Gastroesophageal sphincter (tissue), 4 donors: ENCODE measurements around the gene ATRX. TPM values are rescaled to one million over a fixed set of nuclear protein-coding genes. Genes with fewer than 3 reads are reported as not detected.

Source experiments
- ATAC-seq: fragments of 150-250 bp; one replicate; pipeline ENCODE4 v1.9.1; 2016; ENCODE audit warnings: mild to moderate bottlenecking, moderate library complexity
- H3K27ac ChIP-seq, 4 donors: fragments of 200-600 bp; sonication (generic) in 3 of 4; 1 replicate in 3 of 4; 2 replicates in 1 of 4; pipeline ENCODE4 v1.5.1; 2016 to 2019
- H3K27me3 ChIP-seq: fragments of 200-600 bp; sonication (generic); one replicate; pipeline ENCODE4 v1.5.1; 2019
- H3K36me3 ChIP-seq, 2 donors: fragments of 200-600 bp; sonication (generic); one replicate each; pipeline ENCODE4 v1.5.1; 2019; ENCODE audit warnings: control low read depth in 1 of 2
- H3K4me1 ChIP-seq, 3 donors: fragments of 200-600 bp; sonication (generic); 1 replicate in 2 of 3; 2 replicates in 1 of 3; pipeline ENCODE4 v1.5.1; 2016 to 2019; ENCODE audit warnings: control low read depth in 2 of 3
- H3K4me3 ChIP-seq, 2 donors: fragments of 200-600 bp; sonication (generic); one replicate each; pipeline ENCODE4 v1.5.1; 2019; ENCODE audit warnings: mild to moderate bottlenecking in 1 of 2, moderate library complexity in 1 of 2
- H3K9me3 ChIP-seq, 3 donors: fragments of 200-600 bp; sonication (generic); one replicate each; pipeline ENCODE4 v1.5.1; 2017 to 2019; ENCODE audit warnings: control low read depth in 2 of 3
- EP300 ChIP-seq: sonication (generic); formaldehyde crosslinking; IDR thresholded peaks from one replicate; pipeline ENCODE4 v1.6.1; 2017; ENCODE audit warnings: antibody characterized with exemption, mild to moderate bottlenecking
- POLR2A ChIP-seq, 2 donors: fragments of 450-650 bp; IDR thresholded peaks; one replicate each; pipeline ENCODE4 v1.6.1; 2017; ENCODE audit warnings: antibody characterized with exemption in 2 of 2, mild to moderate bottlenecking in 2 of 2, moderate library complexity in 1 of 2
- POLR2AphosphoS5 ChIP-seq: sonication (generic); formaldehyde crosslinking; IDR thresholded peaks from one replicate; pipeline ENCODE4 v1.6.1; 2017; ENCODE audit warnings: antibody characterized with exemption
- WGBS, 2 donors: methylation state at CpG; one replicate each; pipeline ENCODE4 v1.1.5; 2018; ENCODE audit warnings: low coverage in 1 of 2; 5-methylcytosine and 5-hydroxymethylcytosine counted together
- total RNA-seq, 4 donors: library from RNA; depleted of rRNA; stranded (reverse); fragments of >200 nt; gene quantifications; one replicate each; pipeline ENCODE4 v1.1.0, GENCODE V29; 2016
- TF ChIP-seq, protein P1 (sequence below), 4 experiments: fragments of 200-600 bp in 2 of 4; fragments of 450-650 bp in 2 of 4; sonication (generic) in 1 of 4; IDR thresholded peaks; one replicate each; pipeline ENCODE4 v1.5.1; 2017 to 2019; ENCODE audit warnings: antibody characterized with exemption in 4 of 4, mild to moderate bottlenecking in 2 of 4, moderate library complexity in 2 of 4

The ATRX gene
- total RNA-seq, 4 donors from 2014 or later: 93.4 to 140 (median 117) TPM

DNA sequence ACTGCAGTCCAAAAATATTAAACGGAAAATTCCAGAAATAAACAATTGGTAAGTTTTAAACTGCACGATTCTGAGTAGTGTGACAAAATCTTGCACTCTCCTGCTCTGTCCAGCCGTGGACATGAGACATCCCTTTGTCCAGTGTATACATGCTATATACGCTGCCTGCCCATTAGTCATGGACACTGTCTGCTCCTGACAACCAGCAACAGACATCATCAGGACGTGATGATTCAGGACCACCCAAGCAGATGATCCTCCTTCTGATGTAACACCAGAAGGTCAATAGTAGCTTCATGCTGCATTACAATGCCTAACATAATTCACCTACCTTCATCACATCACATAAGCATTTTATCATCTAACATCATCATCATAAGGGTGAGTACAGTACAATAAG lies 36.3 kb downstream of the ATRX start:
- H3K27me3 ChIP-seq: no peaks in the 10 kb centered on the region
- H3K9me3 ChIP-seq: no peaks in the 10 kb centered on the region
- 17 to 49% methylated on average over 1 to 5 of the region's 5 CpGs for WGBS, 2 donors
- ATAC-seq: no peak
- TF ChIP-seq, protein P1, sequence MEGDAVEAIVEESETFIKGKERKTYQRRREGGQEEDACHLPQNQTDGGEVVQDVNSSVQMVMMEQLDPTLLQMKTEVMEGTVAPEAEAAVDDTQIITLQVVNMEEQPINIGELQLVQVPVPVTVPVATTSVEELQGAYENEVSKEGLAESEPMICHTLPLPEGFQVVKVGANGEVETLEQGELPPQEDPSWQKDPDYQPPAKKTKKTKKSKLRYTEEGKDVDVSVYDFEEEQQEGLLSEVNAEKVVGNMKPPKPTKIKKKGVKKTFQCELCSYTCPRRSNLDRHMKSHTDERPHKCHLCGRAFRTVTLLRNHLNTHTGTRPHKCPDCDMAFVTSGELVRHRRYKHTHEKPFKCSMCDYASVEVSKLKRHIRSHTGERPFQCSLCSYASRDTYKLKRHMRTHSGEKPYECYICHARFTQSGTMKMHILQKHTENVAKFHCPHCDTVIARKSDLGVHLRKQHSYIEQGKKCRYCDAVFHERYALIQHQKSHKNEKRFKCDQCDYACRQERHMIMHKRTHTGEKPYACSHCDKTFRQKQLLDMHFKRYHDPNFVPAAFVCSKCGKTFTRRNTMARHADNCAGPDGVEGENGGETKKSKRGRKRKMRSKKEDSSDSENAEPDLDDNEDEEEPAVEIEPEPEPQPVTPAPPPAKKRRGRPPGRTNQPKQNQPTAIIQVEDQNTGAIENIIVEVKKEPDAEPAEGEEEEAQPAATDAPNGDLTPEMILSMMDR (IDR thresholded peaks at IDR 0.05): no peak
- TF ChIP-seq EP300: no peak
- no peak for TF ChIP-seq POLR2AphosphoS5
- TF ChIP-seq POLR2A (IDR thresholded peaks at IDR 0.05): no peak
- no peaks in the 10 kb centered on the region for H3K36me3 ChIP-seq
- peaks cover 0 to under 1% (median 0%) of the 10 kb centered on the region in 3 donors for H3K4me1 ChIP-seq
- H3K27ac ChIP-seq: no peak overlapping the region
- no peak overlapping the region for H3K4me3 ChIP-seq

DNA sequence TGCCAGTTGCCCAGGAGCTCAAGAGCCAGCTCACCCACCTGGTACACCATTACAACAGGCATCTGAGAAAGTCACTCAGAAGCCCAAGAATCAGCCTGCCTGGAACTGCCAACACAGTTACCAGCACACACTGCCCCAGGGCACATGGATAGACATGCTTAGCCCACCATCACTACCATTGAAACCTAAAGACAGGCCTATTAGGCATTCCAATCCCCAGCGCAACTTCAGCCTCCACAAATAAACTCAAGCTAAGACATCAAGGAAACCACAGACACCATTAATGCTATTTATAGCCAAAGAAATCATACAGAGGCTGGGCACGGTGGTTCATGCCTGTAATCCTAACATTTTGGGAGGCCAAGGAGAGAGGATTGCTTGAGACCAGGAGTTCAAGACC lies 42.3 kb downstream of the ATRX start:
- Histone ChIP-seq H3K27ac (peak overlapping the region in 3 of 4 donors; percentile 14 to 48 (median 29)), H3K4me3 (no peak overlapping the region), H3K9me3 (no peaks in the 10 kb centered on the region), H3K4me1 (peaks cover 0 to 38% (median 0%) of the 10 kb centered on the region in 3 donors), H3K27me3 (no peaks in the 10 kb centered on the region), H3K36me3 (no peaks in the 10 kb centered on the region)
- no peak for TF ChIP-seq POLR2AphosphoS5
- TF ChIP-seq EP300: no peak
- TF ChIP-seq POLR2A (IDR thresholded peaks at IDR 0.05): no peak
- TF ChIP-seq, protein P1 (IDR thresholded peaks at IDR 0.05): no peak
- 100% methylated on average over 1 of the region's 2 CpGs; no CpG with 5 or more reads in 1 of the 2 donors for WGBS, 2 donors
- ATAC-seq: no peak

DNA sequence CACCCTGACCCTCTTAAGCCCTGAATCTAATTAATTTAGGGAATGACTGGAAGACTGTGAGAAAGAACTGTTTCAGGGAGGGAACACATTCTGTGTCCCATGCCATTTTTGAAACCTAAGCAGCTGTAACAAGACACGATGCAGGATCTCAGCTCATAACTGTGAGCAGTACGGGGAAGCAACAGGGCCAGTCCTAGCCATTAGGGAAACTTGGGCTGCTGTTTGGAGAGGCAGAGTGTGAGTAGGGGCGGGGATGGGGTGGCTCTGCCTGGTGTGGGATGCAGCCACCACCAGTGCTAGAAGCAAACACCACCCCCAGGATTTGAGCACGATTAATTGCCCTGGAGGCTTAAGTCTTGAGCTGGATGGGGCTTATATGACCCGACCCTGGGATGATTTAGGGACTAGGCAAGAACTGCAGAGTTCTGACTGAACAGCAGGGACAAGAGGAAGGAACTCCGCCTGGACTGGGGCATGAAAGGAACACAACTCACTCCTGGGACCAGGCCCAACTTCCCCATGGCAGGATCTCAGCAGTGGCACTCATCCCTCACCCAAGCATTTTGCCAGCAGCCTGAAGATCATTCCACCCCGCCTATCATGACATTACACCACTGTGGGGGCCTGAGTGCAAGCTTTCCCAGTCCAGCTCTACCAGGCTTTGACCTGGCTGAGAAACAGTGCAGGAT lies 43.1 kb downstream of the ATRX start:
- H3K27me3 ChIP-seq: no peaks in the 10 kb centered on the region

DNA sequence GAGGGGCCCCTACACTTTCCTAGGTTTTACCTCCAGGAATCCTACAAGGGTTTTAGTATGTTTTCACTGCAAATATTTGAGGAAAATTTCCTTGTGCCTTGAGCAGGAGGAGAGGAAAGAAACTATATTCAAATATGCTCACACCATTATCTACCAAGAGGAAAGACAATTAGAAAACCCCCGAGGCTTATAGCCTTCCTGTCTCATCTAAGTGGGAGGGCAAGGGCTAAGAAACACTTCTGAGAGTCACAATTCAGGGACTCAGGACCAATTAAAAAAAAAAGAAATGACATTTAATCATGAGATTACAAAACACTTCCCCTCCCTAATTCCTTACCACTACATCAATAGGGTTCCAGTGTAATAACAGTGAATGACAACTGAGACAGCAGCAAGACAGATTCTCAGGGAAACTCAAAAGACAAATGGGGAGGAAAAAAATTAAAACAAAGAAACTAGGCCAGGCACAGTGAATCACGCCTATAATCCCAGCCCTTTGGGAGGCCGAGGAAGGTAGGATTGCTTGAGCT lies 45.6 kb downstream of the ATRX start:
- H3K36me3 ChIP-seq: no peaks in the 10 kb centered on the region
- 42 to 50% methylated on average over 2 of the region's 3 CpGs for WGBS, 2 donors
- H3K9me3 ChIP-seq: no peaks in the 10 kb centered on the region
- no peak overlapping the region for H3K4me3 ChIP-seq
- ATAC-seq: no peak
- H3K4me1 ChIP-seq: peaks cover 0 to 38% (median 0%) of the 10 kb centered on the region in 3 donors
- TF ChIP-seq POLR2AphosphoS5 (no peak), POLR2A (IDR thresholded peaks at IDR 0.05) (no peak), EP300 (no peak)
- TF ChIP-seq, protein P1 (IDR thresholded peaks at IDR 0.05): no peak
- H3K27ac ChIP-seq: peak overlapping the region in 2 of 4 donors; percentile 7 to 12
- H3K27me3 ChIP-seq: no peaks in the 10 kb centered on the region

More for the DNA sequence above, 43.1 kb downstream of the ATRX start:
- H3K4me3 ChIP-seq: no peak overlapping the region
- peaks cover 0 to 38% (median 0%) of the 10 kb centered on the region in 3 donors for H3K4me1 ChIP-seq
- TF ChIP-seq POLR2AphosphoS5: no peak
- TF ChIP-seq POLR2A (IDR thresholded peaks at IDR 0.05): no peak
- TF ChIP-seq, protein P1 (IDR thresholded peaks at IDR 0.05): no peak
- TF ChIP-seq EP300: no peak
- no peaks in the 10 kb centered on the region for H3K9me3 ChIP-seq
- 0 to 20% methylated on average over 1 of the region's 7 CpGs for WGBS, 2 donors
- H3K27ac ChIP-seq: peak overlapping the region in 3 of 4 donors; percentile 20 to 48 (median 29)
- no peaks in the 10 kb centered on the region for H3K36me3 ChIP-seq
- ATAC-seq: peak; percentile 34

DNA sequence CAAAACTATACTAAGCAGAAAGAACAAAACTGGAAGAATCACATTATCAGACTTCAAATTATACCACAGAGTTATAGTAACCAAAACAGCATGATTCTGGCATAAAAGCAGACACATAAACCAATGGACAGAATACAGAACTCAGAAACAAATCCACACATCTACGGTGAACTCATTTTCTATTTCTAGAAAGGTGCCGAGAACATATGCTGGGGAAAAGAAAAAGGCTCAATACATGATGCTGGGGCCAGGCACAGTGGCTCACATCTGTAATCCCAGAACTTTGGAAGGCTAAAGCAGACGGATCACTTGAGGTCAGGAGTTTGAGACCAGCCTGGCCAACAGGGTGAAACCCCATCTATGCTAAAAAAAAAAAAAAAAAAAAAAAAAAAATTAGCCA lies 52.7 kb downstream of the ATRX start:
- Histone ChIP-seq H3K9me3 (no peaks in the 10 kb centered on the region), H3K4me3 (no peak overlapping the region), H3K4me1 (no peaks in the 10 kb centered on the region), H3K27ac (no peak overlapping the region), H3K36me3 (no peaks in the 10 kb centered on the region), H3K27me3 (no peaks in the 10 kb centered on the region)
- WGBS, 2 donors: no CpG with 5 or more reads among the region's 3 CpGs
- no peak for ATAC-seq
- TF ChIP-seq POLR2A (IDR thresholded peaks at IDR 0.05) (no peak), POLR2AphosphoS5 (no peak), EP300 (no peak)
- TF ChIP-seq, protein P1 (IDR thresholded peaks at IDR 0.05): no peak
